SK-N-SH (cell line): ENCODE measurements around the gene SPEF1. TPM values are rescaled to one million over a fixed set of nuclear protein-coding genes. Genes with fewer than 3 reads are reported as not detected.

Source experiments
- CTCF ChIA-PET: fragments of 300-600, 350-600 bp; formaldehyde crosslinking; extraction: SDS; loops from one replicate; lab custom pipeline; 2021; lab: Yijun Ruan, JAX
- POLR2A ChIA-PET: fragments of 350-600 bp; sonication (Branson Sonifier 250); formaldehyde crosslinking; extraction: SDS; loops from one replicate; lab custom pipeline; 2020; ENCODE audit warnings: antibody characterized with exemption, inconsistent platforms; lab: Yijun Ruan, JAX
- DNase-seq: peaks from one replicate; pipeline ENCODE4 v3.0.0; 2012
- H2AFZ ChIP-seq: fragments of 200-600 bp; sonication (generic); 2 replicates; pipeline ENCODE4 v1.8.1; 2016; ENCODE audit warnings: antibody characterized with exemption, mild to moderate bottlenecking, low read depth
- H3F3A ChIP-seq: fragments of 200-600 bp; sonication (generic); replicated peaks from 2 replicates; pipeline ENCODE3; 2016; ENCODE audit warnings: antibody characterized with exemption, mild to moderate bottlenecking; ENCODE audit not compliant: insufficient read depth
- H3K27ac ChIP-seq, 2 experiments: fragments of 200-500 bp in 1 of 2; fragments of 200-600 bp in 1 of 2; sonication (Bioruptor generic) in 1 of 2; sonication (generic), shearing (Covaris generic) in 1 of 2; 2 replicates each; pipeline versions ENCODE4 v1.5.1 to v1.6.1; 2014 to 2016; ENCODE audit warnings: low read depth in 2 of 2, inconsistent platforms in 1 of 2, low read length in 1 of 2, mild to moderate bottlenecking in 1 of 2, mixed read lengths in 1 of 2
- H3K27me3 ChIP-seq: fragments of 200-600 bp; sonication (generic), shearing (Covaris generic); 2 replicates; pipeline ENCODE4 v1.6.1; 2016; ENCODE audit warnings: mixed run types; ENCODE audit not compliant: insufficient read depth
- H3K36me3 ChIP-seq, 2 experiments: fragments of 200-500 bp in 1 of 2; fragments of 200-600 bp in 1 of 2; sonication (Bioruptor generic) in 1 of 2; sonication (generic) in 1 of 2; replicated peaks in 1 of 2; 2 replicates each; pipeline versions ENCODE3 to v1.5.1; 2014 to 2016; ENCODE audit warnings: low read length in 1 of 2, mild to moderate bottlenecking in 1 of 2; ENCODE audit not compliant: insufficient read depth in 2 of 2, control insufficient read depth in 1 of 2
- H3K4me1 ChIP-seq, 2 experiments: fragments of 200-500 bp in 1 of 2; fragments of 200-600 bp in 1 of 2; sonication (Bioruptor generic) in 1 of 2; sonication (generic), shearing (Covaris generic) in 1 of 2; 2 replicates each; pipeline versions ENCODE4 v1.5.1 to v1.6.1; 2014 to 2016; ENCODE audit warnings: low read depth in 1 of 2, low read length in 1 of 2, mixed run types in 1 of 2; ENCODE audit not compliant: insufficient read depth in 2 of 2, control insufficient read depth in 1 of 2
- H3K4me2 ChIP-seq: fragments of 200-600 bp; sonication (generic), shearing (Covaris generic); 2 replicates; pipeline ENCODE4 v1.6.1; 2017; ENCODE audit warnings: mixed run types
- H3K4me3 ChIP-seq, 2 experiments: fragments of 200-500 bp in 1 of 2; fragments of 200-600 bp in 1 of 2; sonication (Bioruptor generic) in 1 of 2; sonication (generic), shearing (Covaris generic) in 1 of 2; 2 replicates each; pipeline versions ENCODE4 v1.5.1 to v1.8.1; 2014 to 2016; ENCODE audit warnings: low read depth in 2 of 2, inconsistent platforms in 1 of 2, low read length in 1 of 2, mild to moderate bottlenecking in 1 of 2, mixed read lengths in 1 of 2, moderate library complexity in 1 of 2
- H3K79me2 ChIP-seq: fragments of 200-600 bp; sonication (generic); 2 replicates; pipeline ENCODE4 v1.8.1; 2017; ENCODE audit warnings: mild to moderate bottlenecking; ENCODE audit not compliant: insufficient read depth
- H3K9ac ChIP-seq: fragments of 200-600 bp; sonication (generic); 2 replicates; pipeline ENCODE4 v1.6.1; 2017; ENCODE audit warnings: mixed run types
- H3K9me2 ChIP-seq: fragments of 200-600 bp; sonication (generic); 2 replicates; pipeline ENCODE4 v1.6.1; 2017; ENCODE audit warnings: mixed run types
- H3K9me3 ChIP-seq: fragments of 200-600 bp; sonication (generic); 2 replicates; pipeline ENCODE4 v1.6.1; 2017; ENCODE audit warnings: mixed run types, mild to moderate bottlenecking, moderate library complexity
- H4K20me1 ChIP-seq: fragments of 200-600 bp; sonication (generic); 2 replicates; pipeline ENCODE4 v1.6.1; 2017; ENCODE audit warnings: mild to moderate bottlenecking, mixed run types; ENCODE audit not compliant: insufficient read depth
- EZH2phosphoT487 ChIP-seq: fragments of 200-600 bp; sonication (generic); IDR thresholded peaks from 2 replicates; pipeline ENCODE4 v1.6.1; 2017; ENCODE audit warnings: low read depth, mixed run types, mild to moderate bottlenecking, antibody characterized with exemption, moderate library complexity, borderline replicate concordance
- FOXJ3 ChIP-seq: sonication (generic); formaldehyde crosslinking; IDR thresholded peaks from 2 replicates; pipeline ENCODE4 v1.5.1; 2020; ENCODE audit warnings: mild to moderate bottlenecking, missing genetic modification reagents
- GATA2 ChIP-seq: sonication (generic); formaldehyde crosslinking; IDR thresholded peaks from 2 replicates; pipeline ENCODE4 v1.5.0; 2020; ENCODE audit warnings: mild to moderate bottlenecking, missing genetic modification reagents
- MAX ChIP-seq: IDR thresholded peaks from 2 replicates; pipeline ENCODE4 v1.4.0; 2012; ENCODE audit warnings: low read depth
- MEF2A ChIP-seq: IDR thresholded peaks from 2 replicates; pipeline ENCODE4 v1.4.0; 2012; ENCODE audit warnings: low read depth, borderline replicate concordance
- MXI1 ChIP-seq: IDR thresholded peaks from 2 replicates; pipeline ENCODE4 v1.6.1; 2012; ENCODE audit warnings: mild to moderate bottlenecking, low read depth, low read length, improper control_type of control experiment
- NFIC ChIP-seq: IDR thresholded peaks from 2 replicates; pipeline ENCODE4 v1.4.0; 2012; ENCODE audit warnings: borderline replicate concordance
- RAD21 ChIP-seq: IDR thresholded peaks from 2 replicates; pipeline ENCODE4 v1.6.1; 2012; ENCODE audit warnings: mild to moderate bottlenecking, low read length
- RFX5 ChIP-seq: IDR thresholded peaks from 2 replicates; pipeline ENCODE4 v1.6.1; 2012; ENCODE audit warnings: mild to moderate bottlenecking, improper control_type of control experiment, low read length
- SIN3A ChIP-seq: IDR thresholded peaks from 2 replicates; pipeline ENCODE4 v1.6.1; 2012; ENCODE audit warnings: low read depth, mild to moderate bottlenecking, low read length, moderate library complexity, borderline replicate concordance
- SMC3 ChIP-seq: IDR thresholded peaks from 2 replicates; pipeline ENCODE4 v1.6.1; 2012; ENCODE audit warnings: low read depth, low read length, improper control_type of control experiment
- TAF1 ChIP-seq: IDR thresholded peaks from 2 replicates; pipeline ENCODE4 v1.6.1; 2012; ENCODE audit warnings: low read depth, mild to moderate bottlenecking, low read length, moderate library complexity, borderline replicate concordance
- TEAD4 ChIP-seq: IDR thresholded peaks from 2 replicates; pipeline ENCODE4 v1.4.0; 2012; ENCODE audit warnings: mild to moderate bottlenecking, borderline replicate concordance; ENCODE audit not compliant: insufficient read depth
- USF1 ChIP-seq: IDR thresholded peaks from 2 replicates; pipeline ENCODE4 v1.4.0; 2012; ENCODE audit warnings: low read depth, borderline replicate concordance
- WGBS: methylation state at CpG from one replicate; pipeline ENCODE4 v1.1.6; 2017; ENCODE audit warnings: low lambda C conversion rate; 5-methylcytosine and 5-hydroxymethylcytosine counted together
- polyA plus RNA-seq, 3 experiments: library from polyadenylated mRNA; depleted of rRNA; stranded (reverse); fragments of >200 nt; gene quantifications; 2 replicates each; pipeline ENCODE4 v1.2.3, GENCODE V29; 2012

The SPEF1 gene
- polyA plus RNA-seq, 1 of the 3 experiments (the other 2 are of a cell fraction): 1.6 TPM

GRCh38 chr20:3764659-3765058 is 16.6 kb downstream of the SPEF1 start:
- H3K4me1 ChIP-seq: peaks cover 9 to 22% of the 10 kb centered on the region in 2 experiments; a peak in 3 of 4 replicates
- no peaks in the 10 kb centered on the region for H3K27me3 ChIP-seq
- DNase-seq: no peak
- H3K4me2 ChIP-seq: no peak overlapping the region
- H3K9me3 ChIP-seq: no peaks in the 10 kb centered on the region
- no peaks in the 10 kb centered on the region for H3K36me3 ChIP-seq
- H3K27ac ChIP-seq: no peak overlapping the region
- POLR2A ChIA-PET: no interaction called here
- no peak overlapping the region for H3K4me3 ChIP-seq
- WGBS: 100% methylated on average over 3 of the region's 3 CpGs
- TF ChIP-seq USF1: no peak
- TF ChIP-seq TEAD4: no peak
- no peak for TF ChIP-seq MEF2A
- no peak for TF ChIP-seq MXI1
- TF ChIP-seq, all 33 proteins: peak for 0
- H3K79me2 ChIP-seq: peaks cover 11% of the 10 kb centered on the region; the same call in 1 of the 2 replicates
- H4K20me1 ChIP-seq: no peaks in the 10 kb centered on the region
- no peak overlapping the region for H2AFZ ChIP-seq
- no peak overlapping the region for H3K9ac ChIP-seq
- CTCF ChIA-PET: interaction anchor here (1.1 to 13.1 kb wide), 4 partner anchors 14 to 57 kb away, joined by 3 to 151 read pairs (median 4); no protein-coding TSS in a partner anchor
- peaks cover 17% of the 10 kb centered on the region for H3F3A ChIP-seq
- H3K9me2 ChIP-seq: no peaks in the 10 kb centered on the region

- ChIA-PET CTCF (interaction anchor here (1.1 to 13.1 kb wide), 2 partner anchors 13 to 22 kb away, joined by 3 to 151 read pairs; no protein-coding TSS in a partner anchor), POLR2A (no interaction called here)
- Histone ChIP-seq H2AFZ (no peak overlapping the region), H3K27me3 (no peaks in the 10 kb centered on the region), H3K9ac (no peak overlapping the region), H3K9me3 (no peaks in the 10 kb centered on the region), H3K4me1 (peaks cover 6 to 19% of the 10 kb centered on the region in 2 experiments; a peak in 3 of 4 replicates), H3K9me2 (no peaks in the 10 kb centered on the region), H3K36me3 (no peaks in the 10 kb centered on the region), H3K4me3 (no peak overlapping the region), H3F3A (peaks cover 10% of the 10 kb centered on the region), H3K27ac (no peak overlapping the region), H3K4me2 (no peak overlapping the region), H3K79me2 (peaks cover 11% of the 10 kb centered on the region; the same call in 1 of the 2 replicates)
- WGBS: 93% methylated on average over 4 of the region's 8 CpGs
- DNase-seq: no peak
- TF ChIP-seq SIN3A (no peak), NFIC (no peak), MAX (no peak), MXI1 (no peak), MEF2A (no peak), SMC3 (no peak), RAD21 (no peak), TAF1 (no peak), FOXJ3 (CRISPR knock-in tag) (no peak), EZH2phosphoT487 (no peak), RFX5 (no peak), GATA2 (CRISPR knock-in tag) (no peak)
- TF ChIP-seq, all 33 proteins: peak for 0
- H4K20me1 ChIP-seq: no peaks in the 10 kb centered on the region
Observed at GRCh38 chr20:3763671-3764601, 17.3 kb downstream of the SPEF1 start.
